CD4-positive, alpha-beta T cell treated with Interleukin-6 at 100 ng/mL for 8 hours (primary cell): ENCODE measurements around the gene TBC1D24.

Source experiments
- DNase-seq: peaks from one replicate; pipeline ENCODE4 v3.0.0-alpha.2; 2020; ENCODE audit warnings: mixed read lengths, low spot score

TBC1D24 gene

GRCh38 chr16:2517954-2518605 lies 43.2 kb downstream of the TBC1D24 start:
- no peak for DNase-seq

GRCh38 chr16:2518823-2519710 lies 44.1 kb downstream of the TBC1D24 start:
- DNase-seq, result peak; percentile 0

- peak; percentile 1 for DNase-seq
Measured at GRCh38 chr16:2519711-2520080, 44.8 kb downstream of the TBC1D24 start.

GRCh38 chr16:2520097-2520783 lies 45.3 kb downstream of the TBC1D24 start, which contains the start of gene AMDHD2:
Gene AMDHD2, plus strand, starts transcription at chr16:2520371. Its CDS starts 88 bp downstream, at chr16:2520459.
- DNase-seq, result peak; percentile 88

- peak; percentile 72 for DNase-seq
Measured at GRCh38 chr16:2520784-2521531, 46.0 kb downstream of the TBC1D24 start.

- DNase-seq, result no peak
Measured at GRCh38 chr16:2523801-2524231, 48.9 kb downstream of the TBC1D24 start.

GRCh38 chr16:2524339-2524938 lies 49.5 kb downstream of the TBC1D24 start:
- DNase-seq, result no peak

- peak; percentile 0 for DNase-seq
Measured at GRCh38 chr16:2526135-2526534, 51.2 kb downstream of the TBC1D24 start.

- no peak for DNase-seq
Measured at GRCh38 chr16:2527071-2527783, 52.3 kb downstream of the TBC1D24 start.

GRCh38 chr16:2527784-2528100 lies 52.8 kb downstream of the TBC1D24 start:
- no peak for DNase-seq

- DNase-seq, result no peak
Measured at GRCh38 chr16:2528161-2529060, 53.5 kb downstream of the TBC1D24 start.

GRCh38 chr16:2529061-2529931 lies 54.4 kb downstream of the TBC1D24 start:
- peak; percentile 0 for DNase-seq

GRCh38 chr16:2529961-2530628 lies 55.2 kb downstream of the TBC1D24 start:
- peak; percentile 0 for DNase-seq

- DNase-seq, result peak; percentile 1
Measured at GRCh38 chr16:2530629-2531318, 55.8 kb downstream of the TBC1D24 start.

- no peak for DNase-seq
Measured at GRCh38 chr16:2531371-2531695, 56.4 kb downstream of the TBC1D24 start, which contains the start of gene CEMP1. Gene CEMP1, minus strand, starts transcription at chr16:2531408. Its CDS starts 335 bp downstream, at chr16:2531073.

GRCh38 chr16:2531696-2532493 lies 57.0 kb downstream of the TBC1D24 start:
- DNase-seq, result peak; percentile 97
